Liver (tissue), 3 donors: ENCODE data around the gene UBL3.

Experiments used
- CTCF ChIP-seq: fragments of 150-350 bp; IDR thresholded peaks from 2 replicates; pipeline ENCODE4 v1.5.1; 2017; ENCODE audit warnings: improper control_type of control experiment, low read depth, low read length; ENCODE audit not compliant: missing input control
- FOXA2 ChIP-seq: IDR thresholded peaks from 2 replicates; pipeline ENCODE4 v1.6.1; 2016; ENCODE audit warnings: antibody characterized with exemption
- TAF1 ChIP-seq: conservative IDR thresholded peaks from 2 replicates; pipeline ENCODE4 v1.6.1; 2016; ENCODE audit warnings: antibody characterized with exemption, mild to moderate bottlenecking
- donor health status: healthy.
- donor health status: healthy.

- no peak for TF ChIP-seq CTCF
- TF ChIP-seq TAF1 = no peak
- no peak for TF ChIP-seq FOXA2
These were observed 9.6 kb upstream of the UBL3 start for GRCh38 chr13:29859971-29860370.
